Left ventricle myocardium inferior (tissue), 1 donor: ENCODE results near the gene STARD13. TPM values are rescaled to one million over a fixed set of nuclear protein-coding genes. Genes with fewer than 3 reads are reported as not detected.

Experiments
- DNase-seq: peaks from one replicate; pipeline ENCODE4 v3.0.0-alpha.2; 2020
- H3K27ac ChIP-seq: fragments of 200-600 bp; replicated peaks from 2 replicates; pipeline ENCODE4 v1.8.0; 2021
- H3K27me3 ChIP-seq: fragments of 200-600 bp; 2 replicates; pipeline ENCODE4 v1.8.0; 2021; ENCODE audit warnings: low read depth
- H3K36me3 ChIP-seq: fragments of 200-600 bp; 2 replicates; pipeline ENCODE4 v1.8.0; 2021
- H3K4me1 ChIP-seq: fragments of 200-600 bp; 2 replicates; pipeline ENCODE4 v1.8.0; 2021
- H3K4me3 ChIP-seq: fragments of 200-600 bp; 2 replicates; pipeline ENCODE4 v1.8.0; 2021; ENCODE audit warnings: mild to moderate bottlenecking, moderate library complexity
- H3K9me3 ChIP-seq: fragments of 200-600 bp; replicated peaks from 2 replicates; pipeline ENCODE4 v1.8.0; 2021
- CTCF ChIP-seq: fragments of 200-600 bp; IDR thresholded peaks from 2 replicates; pipeline ENCODE4 v1.8.0; 2021; ENCODE audit warnings: antibody characterized with exemption, mild to moderate bottlenecking, borderline replicate concordance
- intact Hi-C: fragments of 100-400 bp; cut with micrococcal nuclease; formaldehyde crosslinking; loops from one replicate; pipeline ENCODE4 v1.11.0; 2022
- total RNA-seq: library from RNA; stranded (reverse); fragmentation: NEBNext Ultra II Directional; extraction: Animal tissue kit (Norgen Biotek cat#: 25700); gene quantifications from one replicate; pipeline ENCODE4 v1.2.1, GENCODE V29; 2021
- donor health status: DM: no; HTN: yes; CAD: no; lungs with severe emphysema.

The STARD13 gene
- total RNA-seq, 1 donor from 2014 or later, result 29.9 TPM

DNA sequence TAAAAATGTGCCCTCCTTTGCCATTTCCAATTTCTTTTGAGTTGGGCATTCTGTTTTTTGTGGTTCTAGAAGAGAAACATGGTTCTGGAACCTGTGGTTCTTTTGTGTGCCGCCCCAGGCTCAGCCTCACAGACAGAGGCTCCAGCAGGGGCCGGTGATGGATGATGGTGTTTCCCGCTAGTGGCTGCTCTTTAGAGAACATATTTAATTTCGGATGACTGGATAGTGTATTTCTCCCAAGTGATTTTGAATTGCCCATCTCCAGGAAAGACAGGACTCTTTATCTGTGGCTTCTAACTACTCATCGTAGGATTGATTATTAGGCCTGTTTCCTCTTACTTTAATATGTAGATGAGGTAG is 194.2 kb downstream of the STARD13 start:
- peaks cover 20% of the 10 kb centered on the region for H3K4me1 ChIP-seq
- H3K27me3 ChIP-seq, result no peaks in the 10 kb centered on the region
- H3K27ac ChIP-seq, result no peak overlapping the region
- intact Hi-C loops, result no loop called here
- no peaks in the 10 kb centered on the region for H3K36me3 ChIP-seq
- no peaks in the 10 kb centered on the region for H3K9me3 ChIP-seq
- DNase-seq, result no peak
- H3K4me3 ChIP-seq, result no peak overlapping the region
- no peak for TF ChIP-seq CTCF

GRCh38 chr13:33090755-33091414 is 194.7 kb downstream of the STARD13 start:
- Histone ChIP-seq H3K27me3 (no peaks in the 10 kb centered on the region), H3K4me3 (no peak overlapping the region), H3K27ac (peak overlapping the region; percentile 11), H3K9me3 (no peaks in the 10 kb centered on the region), H3K4me1 (peaks cover 20% of the 10 kb centered on the region), H3K36me3 (no peaks in the 10 kb centered on the region)
- intact Hi-C loops, result no loop called here
- TF ChIP-seq CTCF, result no peak
- DNase-seq, result no peak

- Histone ChIP-seq H3K9me3 (no peaks in the 10 kb centered on the region), H3K27me3 (no peaks in the 10 kb centered on the region), H3K4me3 (no peak overlapping the region), H3K27ac (no peak overlapping the region), H3K4me1 (peaks cover 20% of the 10 kb centered on the region), H3K36me3 (no peaks in the 10 kb centered on the region)
- no peak for TF ChIP-seq CTCF
- DNase-seq, result no peak
- intact Hi-C loops, result no loop called here
These were observed 196.2 kb downstream of the STARD13 start for GRCh38 chr13:33089311-33089710.

- Histone ChIP-seq H3K9me3 (no peaks in the 10 kb centered on the region), H3K27me3 (no peaks in the 10 kb centered on the region), H3K4me3 (no peak overlapping the region), H3K4me1 (peaks cover 18% of the 10 kb centered on the region), H3K27ac (no peak overlapping the region), H3K36me3 (no peaks in the 10 kb centered on the region)
- TF ChIP-seq CTCF, result no peak
- intact Hi-C loops, result no loop called here
- no peak for DNase-seq
These were observed 197.8 kb downstream of the STARD13 start for GRCh38 chr13:33087790-33088189.

DNA sequence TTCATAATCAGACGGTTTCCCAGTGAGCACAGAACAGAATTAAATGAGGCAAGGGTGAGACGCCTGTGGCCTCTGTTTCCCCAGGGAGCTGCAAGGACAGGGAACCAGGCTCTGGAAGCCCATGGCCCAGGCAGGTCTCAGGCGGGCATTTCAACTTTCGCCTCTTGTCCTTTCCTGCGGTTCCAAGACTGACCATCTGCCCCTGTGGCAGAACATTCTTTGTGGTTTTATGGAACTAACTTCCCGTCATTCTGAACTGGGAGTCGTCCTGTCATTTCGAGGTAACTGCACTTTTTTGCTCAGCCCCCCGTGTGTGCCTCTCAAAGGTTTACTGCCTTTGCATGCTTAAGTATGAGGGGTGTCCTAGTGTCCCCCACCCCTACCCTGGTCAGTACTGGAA is 198.5 kb downstream of the STARD13 start:
- Histone ChIP-seq H3K9me3 (no peaks in the 10 kb centered on the region), H3K27me3 (no peaks in the 10 kb centered on the region), H3K4me1 (peaks cover 12% of the 10 kb centered on the region), H3K4me3 (no peak overlapping the region), H3K36me3 (no peaks in the 10 kb centered on the region), H3K27ac (no peak overlapping the region)
- intact Hi-C loops, result no loop called here
- DNase-seq, result no peak
- TF ChIP-seq CTCF, result no peak
